Stimulated activated CD4-positive, alpha-beta T cell treated with anti-CD3 and anti-CD28 coated beads, Interleukin-15, amount 100 ng/mL, for 48 hours (primary cell): Measurements from ENCODE around the gene PDE6B.
"Not testable (repeated sequence)": the region's sequence is repeated elsewhere in the genome, so short reads cannot be mapped to it uniquely, and the experiment has no call there.

Source experiments
- DNase-seq, 2 donors: peaks; one replicate each; pipeline ENCODE4 v3.0.0-alpha.2; 2020; ENCODE audit warnings: low read depth in 2 of 2

Gene PDE6B

DNA sequence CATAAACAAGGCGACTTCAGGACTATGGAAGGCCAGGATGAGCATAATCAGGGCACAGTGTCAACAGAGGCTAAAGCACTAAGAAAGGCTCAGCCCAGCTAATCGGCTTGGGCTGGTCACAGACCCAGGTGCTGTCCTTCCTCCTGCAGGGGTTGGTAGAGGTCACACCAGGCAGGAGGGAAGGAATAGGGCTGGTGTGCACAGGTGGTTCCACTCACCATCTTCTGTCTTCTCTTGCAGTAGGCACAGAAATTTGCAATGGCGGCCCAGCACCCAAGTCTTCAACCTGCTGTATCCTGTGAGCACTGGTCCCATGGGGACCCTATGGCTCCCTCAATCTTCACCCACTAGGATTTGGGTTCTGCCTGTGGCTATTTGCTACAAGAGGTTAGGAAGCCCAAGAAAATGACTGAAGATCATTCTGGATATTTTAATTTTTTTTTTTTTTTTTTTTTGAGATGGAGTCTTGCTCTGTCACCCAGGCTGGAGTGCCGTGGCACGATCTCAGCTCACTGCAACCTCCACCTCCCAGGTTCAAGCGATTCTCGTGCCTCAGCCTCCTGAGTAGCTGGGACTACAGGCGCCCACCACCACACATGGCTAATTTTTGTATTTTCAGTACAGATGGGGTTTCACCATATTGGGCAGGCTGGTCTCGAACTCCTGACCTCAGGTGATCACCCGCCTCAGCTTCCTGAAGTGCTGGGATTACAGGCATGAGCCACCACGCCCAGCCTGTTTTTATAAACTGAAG lies 44.6 kb downstream of the PDE6B start:
- DNase-seq: not testable (repeated sequence)

DNA sequence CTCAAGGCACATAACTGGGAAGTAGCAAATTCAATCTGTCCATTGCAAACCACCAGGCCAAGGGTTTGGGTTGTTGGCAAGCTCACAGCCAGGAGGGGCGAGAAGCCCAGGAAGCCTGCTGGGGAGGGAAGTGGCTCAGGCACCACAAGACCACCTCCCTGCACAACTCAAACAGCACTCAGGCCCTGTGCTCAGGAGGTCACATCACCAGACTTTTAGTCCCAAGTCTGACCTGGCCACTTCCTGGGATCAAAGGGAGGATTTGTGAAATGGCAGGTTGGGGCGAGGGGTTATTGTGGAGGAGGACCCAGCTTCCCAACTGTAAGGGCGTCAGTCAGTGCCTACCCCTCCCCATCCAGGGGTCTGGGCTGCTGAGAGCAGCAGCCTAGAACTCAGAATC lies 46.4 kb downstream of the PDE6B start:
- DNase-seq: no peak

DNA sequence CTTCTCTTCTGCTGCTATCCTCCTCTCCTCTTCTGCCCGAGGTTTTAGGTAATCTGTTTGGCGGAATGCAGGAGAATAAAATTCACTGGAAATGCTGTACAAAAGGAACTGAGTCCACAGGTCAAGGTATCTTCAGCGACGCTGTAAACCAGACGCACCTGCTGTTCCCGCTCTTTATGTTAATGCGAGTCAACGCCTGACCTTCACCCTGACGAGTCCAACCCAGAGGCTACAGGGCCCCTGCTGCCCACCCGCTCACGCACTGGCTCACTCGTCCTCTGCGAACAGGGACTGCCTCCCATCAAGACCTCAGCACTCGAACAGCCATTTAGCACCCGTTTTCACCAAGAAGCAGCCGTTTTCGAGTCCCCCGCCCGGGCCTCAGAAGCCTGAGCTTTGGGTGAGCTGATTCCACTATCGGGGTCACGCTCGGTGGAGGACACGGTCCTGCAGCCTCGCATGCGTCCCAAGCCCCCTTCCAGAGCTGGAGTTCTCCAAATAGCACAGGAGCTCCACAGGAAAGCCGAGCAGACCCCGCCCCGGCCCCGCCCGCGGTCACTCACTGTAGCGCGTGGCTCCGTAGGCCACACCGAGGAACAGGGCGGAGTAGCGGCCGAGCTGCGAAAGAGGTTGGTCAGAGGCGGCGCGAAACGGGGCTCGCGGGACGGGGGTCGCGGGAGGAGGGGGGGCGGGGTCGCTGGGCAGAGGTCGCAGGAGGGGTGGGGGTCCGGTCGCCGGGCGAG lies 48.1 kb downstream of the PDE6B start:
- DNase-seq: no peak

DNA sequence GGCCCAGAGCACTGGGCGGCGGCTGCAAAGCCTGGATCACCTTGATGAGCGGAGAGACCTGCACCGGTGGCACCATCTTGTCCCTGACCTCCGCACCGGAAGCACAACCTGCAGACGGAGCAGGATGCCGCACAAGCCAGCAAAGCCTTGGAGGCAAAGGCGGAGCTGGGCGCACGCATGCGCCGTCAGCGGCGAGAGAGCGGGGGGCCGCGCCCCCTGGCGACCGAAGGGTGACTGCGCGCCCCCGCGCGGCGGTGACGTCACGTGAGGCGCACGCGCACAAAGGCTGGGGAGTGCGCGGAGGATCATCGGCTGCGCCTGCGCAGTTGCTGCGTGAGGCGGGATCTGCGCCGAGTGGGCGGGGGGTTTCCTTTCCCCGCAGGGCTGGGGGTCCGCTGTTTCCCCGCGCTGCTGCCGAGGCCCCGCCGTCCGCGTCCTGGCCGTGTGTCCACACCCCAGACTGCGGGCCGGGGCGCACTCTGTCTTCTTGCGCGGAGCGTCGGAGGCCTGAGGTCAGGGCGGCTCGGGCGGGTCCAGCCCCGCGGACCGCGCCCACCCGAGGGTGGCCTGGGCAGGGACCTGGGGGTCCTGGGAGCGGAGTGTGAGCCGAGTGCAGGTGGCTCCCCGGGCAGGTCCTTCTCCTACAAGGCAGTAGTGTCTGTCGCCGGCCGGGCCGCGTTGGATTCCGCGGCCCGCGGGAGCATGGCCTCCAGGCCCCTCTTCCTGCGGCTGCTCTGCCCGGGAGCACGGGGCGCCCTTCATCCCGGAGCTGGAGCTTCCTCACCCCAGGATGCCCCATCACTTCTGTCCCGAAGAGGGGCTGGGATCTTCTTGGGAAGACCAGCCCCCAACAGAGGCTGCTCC lies 49.0 kb downstream of the PDE6B start, which contains the start of the genes ATP5ME and MYL5:
ATP5ME (minus strand) TSS at position 105 of the 864 bp plus-strand sequence; CDS start at position 76, 29 bp downstream.
MYL5 (plus strand) TSS at position 371 of the 864 bp plus-strand sequence. CDS start 3,485 bp downstream, outside the sequence.
- DNase-seq: peak; percentile 95 to 96

DNA sequence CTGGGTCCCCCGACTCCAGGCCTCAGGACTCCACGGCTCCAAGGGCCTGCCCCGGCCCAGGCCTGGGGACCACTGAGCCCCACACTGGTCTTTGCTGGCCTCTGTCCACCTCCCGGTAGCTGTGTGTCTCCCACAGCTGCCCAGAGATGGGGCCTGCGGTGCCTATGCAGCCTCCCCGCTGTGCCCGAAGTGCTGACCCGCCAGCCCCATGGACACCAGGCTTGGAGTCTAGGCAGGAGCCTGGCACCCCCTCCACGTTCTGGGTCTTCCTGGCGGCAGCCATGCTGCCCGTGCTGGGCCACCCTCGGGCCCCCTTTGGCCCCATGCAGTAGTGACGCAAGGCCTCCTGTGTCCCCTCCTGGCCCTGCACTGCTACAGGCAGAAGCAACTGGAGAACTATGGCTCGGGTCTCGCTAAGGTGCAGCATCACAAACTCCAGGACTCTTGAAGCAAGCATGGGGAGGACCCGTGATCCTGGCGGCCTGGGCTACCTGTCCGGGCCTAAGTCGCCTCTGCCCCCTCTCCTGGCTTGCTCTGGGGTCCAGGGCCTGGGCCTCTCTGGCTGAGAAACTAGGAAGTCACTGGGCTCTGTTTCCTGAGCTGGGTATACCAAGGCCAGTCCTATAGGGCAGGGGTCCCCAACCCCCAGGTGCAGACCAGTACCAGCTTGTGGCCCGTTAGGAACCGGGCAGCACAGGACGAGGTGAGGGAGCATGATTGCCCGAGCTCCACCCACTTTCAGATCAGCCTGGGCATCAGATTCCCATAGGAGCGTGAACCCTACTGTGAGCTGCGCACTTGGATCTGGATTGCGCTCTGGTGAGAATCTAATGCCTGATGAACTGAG lies 49.9 kb downstream of the PDE6B start:
- no peak for DNase-seq

DNA sequence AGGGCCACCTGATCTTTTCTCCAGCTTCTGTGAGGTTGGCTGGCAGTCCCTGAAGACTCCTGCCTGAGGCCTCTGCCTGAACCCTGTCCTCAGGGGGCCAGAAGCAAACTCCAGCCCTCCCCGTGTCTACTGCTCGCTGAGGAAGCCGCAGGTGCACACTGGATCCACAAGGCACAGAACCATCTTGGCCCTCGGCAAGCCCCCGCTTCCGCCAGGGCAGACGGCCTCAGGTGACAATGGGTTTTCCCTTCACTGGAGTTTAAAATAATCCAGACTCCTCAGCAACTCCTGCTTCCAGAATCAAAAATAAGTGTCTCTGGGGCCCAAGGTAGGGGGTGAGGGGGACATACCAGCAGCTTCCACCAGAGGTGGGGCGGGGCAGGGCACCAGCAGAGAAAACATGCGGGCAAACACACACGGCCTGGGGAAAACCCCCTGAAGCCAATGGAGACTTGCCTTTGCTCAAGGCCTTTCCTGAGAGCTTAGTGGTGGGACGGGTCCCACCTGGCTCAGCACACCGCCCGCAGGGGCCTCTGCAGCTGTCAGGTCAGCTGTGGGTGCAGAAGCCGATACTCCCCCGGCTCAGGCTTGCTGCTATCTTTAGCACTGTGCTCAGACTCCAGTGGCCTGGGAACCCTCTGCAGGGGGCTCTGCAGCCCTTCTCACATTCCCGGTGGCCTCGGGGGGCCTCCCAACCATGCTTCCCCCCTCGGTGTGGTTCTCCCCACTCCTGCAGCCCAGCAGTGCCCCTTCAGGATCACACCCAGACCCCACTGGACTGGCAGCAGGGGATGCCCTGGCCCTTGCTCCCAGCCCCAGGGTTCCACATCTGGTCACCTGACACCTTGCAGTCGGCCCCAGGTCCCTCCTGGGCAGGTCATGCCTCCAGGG lies 50.9 kb downstream of the PDE6B start:
- DNase-seq: no peak

DNA sequence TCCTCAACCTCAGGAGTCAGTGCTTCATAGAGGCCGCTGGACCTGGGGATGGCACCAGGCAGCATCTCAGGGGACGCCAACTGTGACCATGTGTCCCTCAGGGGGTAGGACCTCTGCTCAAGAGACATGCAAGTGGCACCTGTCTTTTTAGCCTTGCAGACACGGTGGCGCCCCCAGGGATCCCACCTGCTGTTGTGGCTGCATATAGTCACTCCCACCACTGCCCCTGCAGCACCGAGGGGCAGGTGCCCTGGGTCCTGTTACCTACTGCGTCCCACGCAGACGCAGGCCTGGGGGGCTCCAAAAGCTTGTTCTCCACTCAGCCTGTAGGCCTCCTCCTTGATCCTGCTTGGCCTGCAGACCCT lies 51.5 kb downstream of the PDE6B start:
- no peak for DNase-seq

DNA sequence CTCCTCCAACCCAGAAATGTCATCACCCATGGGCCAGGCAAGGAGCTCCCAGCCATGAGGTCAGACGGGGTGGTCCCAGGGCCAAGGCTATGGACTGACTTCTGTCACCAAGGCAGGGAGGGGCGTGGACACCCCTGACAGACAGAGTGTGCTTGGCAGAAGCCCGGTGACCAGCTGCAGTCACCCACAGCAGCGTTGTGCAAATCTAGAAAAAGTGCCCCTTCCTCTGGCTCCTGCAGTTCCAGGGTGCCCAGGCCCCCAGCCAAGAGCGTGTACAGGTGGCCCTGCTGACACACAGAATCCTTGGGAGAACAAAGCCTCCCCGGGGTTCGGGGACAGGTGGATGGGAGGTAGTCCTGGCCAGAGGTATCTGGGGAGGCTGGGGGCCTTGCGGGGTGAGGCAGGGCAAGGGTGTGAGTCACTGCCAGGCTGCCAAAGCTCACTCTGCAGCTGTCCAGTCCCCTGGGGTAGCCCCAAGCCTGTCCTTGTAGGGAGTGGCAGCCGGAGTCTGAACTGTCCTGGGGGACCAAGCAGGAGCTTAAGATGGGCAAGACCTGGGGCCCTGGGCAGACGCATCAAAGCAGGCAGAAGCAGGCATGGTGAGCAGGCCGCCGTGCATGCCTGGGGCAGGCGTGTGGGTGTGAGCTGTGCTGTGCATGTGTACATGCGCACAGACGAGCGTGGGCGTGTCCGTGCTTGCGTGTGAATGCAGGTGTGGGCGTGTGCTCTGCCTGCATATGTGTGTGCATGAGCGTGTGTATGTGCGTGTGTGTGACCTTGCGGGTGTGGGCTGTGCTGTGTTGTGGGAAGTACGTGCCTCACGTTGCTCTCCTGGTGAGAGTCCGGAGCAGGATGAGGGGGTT lies 52.3 kb downstream of the PDE6B start:
- DNase-seq: no peak

DNA sequence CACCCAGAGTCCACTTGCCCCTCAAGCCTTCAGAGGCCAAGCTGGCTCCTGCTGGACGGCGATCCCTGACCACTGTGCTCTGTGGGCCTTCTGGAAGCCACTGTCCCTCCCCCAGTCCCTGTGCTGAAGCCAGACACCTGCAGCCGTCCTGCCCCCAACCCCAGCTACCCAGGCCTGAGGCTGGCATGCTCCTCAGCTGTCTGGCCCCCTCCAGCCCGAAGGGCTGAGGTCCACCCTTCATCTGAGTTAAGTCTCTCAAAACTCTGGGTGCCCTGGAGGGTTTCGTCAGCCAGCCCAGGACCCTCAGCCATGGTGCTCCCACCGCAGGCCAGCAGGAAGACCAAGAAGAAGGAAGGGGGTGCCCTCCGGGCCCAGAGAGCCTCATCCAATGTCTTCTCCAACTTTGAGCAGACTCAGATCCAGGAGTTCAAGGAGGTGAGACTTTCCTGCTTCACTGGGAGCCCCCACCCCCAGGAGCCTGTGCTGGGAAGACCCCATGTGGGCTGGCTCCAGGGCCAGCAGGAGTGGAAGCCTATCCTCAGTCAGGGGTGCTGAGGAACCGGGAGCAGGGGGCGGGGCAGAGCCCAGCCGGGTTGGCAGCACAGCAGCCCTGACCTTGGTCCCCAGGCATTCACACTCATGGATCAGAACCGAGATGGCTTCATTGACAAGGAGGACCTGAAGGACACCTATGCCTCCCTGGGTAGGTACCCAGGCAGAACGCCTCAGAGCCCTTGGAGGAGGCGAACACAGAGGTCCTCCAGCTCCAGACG lies 53.1 kb downstream of the PDE6B start:
- no peak for DNase-seq

DNA sequence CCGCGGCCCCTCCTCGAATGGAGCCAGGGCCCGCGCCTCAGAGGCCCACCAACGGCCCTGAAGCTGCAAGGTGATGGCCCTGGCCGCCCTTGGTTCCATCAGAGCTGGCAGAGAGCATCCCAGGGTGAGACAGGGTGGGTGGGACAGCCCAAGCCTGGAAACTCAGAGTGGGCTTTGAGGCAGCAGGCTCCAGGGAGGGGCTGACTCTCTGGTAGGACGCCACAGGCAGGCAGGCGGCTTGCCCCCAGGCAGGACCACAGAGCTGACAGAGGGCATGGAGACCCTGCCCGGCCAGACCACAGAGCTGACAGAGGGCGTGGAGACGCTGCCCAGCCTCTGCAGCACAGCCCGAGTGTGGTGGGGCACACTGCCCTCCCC lies 53.7 kb downstream of the PDE6B start:
- no peak for DNase-seq

DNA sequence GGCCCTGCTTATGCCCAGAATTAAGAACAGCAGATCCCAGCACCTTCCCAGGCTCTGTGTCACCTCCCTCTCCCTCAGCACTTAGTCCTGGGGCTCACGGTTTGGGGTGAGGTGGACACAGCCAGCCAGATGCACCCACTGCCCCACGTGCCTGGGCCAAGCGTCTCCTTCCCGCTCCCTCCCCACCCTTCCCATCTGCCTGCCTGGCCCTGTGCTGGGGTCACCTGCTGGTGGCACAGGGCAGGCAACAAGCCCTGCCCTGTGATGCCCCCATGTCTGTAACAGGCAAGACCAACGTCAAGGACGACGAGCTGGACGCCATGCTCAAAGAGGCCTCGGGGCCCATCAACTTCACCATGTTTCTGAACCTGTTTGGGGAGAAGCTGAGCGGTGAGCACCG lies 54.3 kb downstream of the PDE6B start:
- DNase-seq: no peak

DNA sequence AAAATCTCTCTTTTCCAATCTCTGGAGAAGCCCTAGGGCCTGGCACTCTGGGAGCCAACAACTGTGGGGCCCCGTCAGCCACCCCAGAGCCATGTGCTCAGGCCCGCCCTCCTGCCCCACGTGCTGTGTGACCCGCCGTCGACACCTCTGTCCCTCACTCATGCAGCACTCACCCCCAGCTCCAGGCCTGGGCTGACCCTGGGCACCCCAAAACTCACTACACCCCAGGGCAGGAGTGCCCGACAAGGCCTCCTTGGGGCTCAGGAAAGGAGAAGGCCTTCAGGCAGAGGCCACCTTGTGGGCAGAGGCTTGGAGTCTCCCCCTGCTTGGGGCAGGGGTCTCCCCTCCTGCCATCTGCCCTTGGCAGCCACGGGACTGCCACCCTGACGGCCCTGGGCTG lies 54.7 kb downstream of the PDE6B start:
- DNase-seq: no peak

DNA sequence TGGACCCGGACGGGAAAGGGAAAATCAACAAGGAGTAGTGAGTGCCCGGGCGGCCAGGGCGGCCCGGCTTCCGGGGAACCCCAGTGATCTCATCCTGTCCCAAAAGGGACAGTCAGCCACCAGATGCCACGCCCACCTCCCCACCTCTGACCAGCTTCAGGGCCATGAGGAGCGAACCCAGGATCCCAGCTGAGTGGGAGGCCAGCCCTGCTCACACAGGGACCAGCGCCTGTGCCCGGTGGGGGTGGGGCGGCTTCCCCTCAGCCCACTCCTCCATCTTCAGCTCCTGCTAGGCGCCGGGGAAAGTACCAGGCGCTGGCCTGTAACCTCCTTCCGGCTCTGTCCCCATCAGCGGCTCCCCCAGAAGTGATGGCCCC lies 55.2 kb downstream of the PDE6B start:
- DNase-seq: no peak

DNA sequence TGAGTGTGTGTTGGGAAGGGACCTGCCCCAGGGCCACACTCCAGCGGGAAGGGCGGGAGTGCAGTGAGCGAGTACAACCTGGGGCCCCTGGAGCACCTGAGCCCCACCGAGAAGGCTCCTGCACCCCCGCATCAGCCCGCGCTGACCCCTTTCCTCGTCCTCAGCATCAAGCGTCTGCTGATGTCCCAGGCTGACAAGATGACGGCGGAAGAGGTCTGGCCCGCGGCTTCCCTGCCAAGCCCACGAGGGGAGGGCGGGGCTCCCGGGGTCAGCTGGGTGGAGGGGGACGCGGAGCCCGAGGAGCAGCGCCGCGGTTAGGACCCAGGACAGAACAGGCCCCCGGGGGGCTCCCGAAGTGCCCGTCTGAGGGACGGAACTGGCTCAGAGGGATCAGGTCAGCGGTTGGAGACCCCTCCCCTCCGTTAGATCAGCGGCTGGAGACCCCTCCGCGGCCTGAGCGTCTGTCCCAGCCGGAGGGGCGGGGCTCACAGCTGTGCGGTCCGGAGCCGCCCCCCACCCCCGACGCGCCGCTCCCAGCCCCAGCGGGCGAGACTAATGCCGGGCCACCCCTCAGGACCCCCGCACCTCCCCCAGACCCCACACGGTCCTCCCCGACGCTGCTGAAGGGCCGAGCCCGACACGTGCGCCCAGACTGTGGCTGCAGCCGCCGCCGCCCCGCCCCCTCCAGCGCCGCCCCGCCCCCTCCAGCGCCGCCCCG lies 55.7 kb downstream of the PDE6B start:
- DNase-seq: no peak

DNA sequence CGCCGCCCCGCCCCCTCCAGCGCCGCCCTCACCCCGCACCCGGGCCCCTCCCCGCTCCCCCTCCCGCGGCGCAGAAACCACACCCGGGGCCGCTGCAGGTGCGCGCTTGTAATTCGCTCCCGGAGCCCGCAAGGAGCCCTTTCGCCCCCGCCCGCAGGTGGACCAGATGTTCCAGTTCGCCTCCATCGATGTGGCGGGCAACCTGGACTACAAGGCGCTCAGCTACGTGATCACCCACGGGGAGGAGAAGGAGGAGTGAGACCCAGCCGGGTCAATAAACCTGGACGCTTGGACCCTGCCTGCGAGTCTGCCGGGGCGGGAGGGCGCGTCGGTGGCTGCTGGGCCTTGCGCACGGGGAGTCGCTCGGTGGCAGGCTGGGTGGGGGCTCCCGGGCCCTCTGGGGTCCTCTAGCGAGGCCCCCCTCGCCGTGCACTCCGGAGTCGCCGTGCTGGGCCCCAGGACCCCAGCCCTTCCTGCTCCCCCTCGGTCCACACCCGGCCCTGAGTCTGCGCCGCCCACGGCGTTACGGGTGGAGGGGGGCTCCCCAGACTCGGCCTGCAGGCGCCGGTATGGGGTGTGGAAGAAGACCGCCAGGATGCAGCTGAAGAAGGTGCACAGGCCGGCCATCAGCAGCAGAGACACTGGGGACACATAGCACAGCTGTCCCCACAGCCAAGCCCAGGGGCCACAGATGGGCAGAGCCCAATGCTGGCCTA lies 56.5 kb downstream of the PDE6B start:
- no peak for DNase-seq

DNA sequence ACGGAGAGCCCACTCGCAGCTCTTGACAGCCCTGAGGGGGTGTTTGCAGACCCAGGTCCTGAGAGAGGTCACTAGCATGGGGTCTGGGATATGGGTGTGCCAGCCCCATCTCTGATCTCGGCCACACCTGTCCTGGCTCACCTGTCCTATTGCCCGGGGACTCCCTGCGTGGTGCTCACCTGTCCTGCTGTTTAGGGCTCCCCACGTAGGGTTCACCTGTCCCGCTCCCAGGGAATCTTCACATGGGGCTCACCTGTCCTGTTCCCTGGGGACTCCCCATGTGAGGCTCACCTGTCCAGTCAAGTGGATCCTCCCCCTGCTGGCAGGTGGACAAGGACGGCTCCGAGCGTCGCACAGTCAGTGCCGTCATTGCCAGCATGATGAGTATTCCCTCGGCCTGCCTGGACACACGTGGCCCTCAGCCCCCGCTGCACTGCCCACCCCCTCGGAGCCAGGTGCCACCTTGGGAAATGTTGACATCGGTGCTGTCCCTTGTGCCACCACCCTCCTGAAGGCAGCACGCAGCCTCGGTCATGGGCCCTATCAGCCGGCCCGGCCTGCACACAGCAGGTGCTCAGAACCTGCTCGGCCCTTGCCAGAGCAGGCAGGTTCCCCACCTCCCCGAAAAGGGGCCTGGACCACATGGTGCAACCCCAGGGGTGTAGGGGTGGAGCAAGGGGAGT lies 57.3 kb downstream of the PDE6B start:
- DNase-seq: no peak
